ENCODE measurements around the gene ACBD7.

- TF ChIP-seq POLR2AphosphoS5 (IDR thresholded peaks at IDR 0.05; ENCODE audit: borderline replicate concordance, low read depth, low read length) (no peak), EZH2 (IDR thresholded peaks at IDR 0.05) (no peak)
These were observed 43.2 kb downstream of the ACBD7 start for GRCh38 chr10:15045380-15045779.

All from SK-N-MC (cell line).